ENCODE data around the gene TMEM30B.
A peak's percentile ranks its signal among the peaks of the same experiment; 100 is the strongest.

The TMEM30B gene

GRCh38 chr14:61264010-61264571, 17.0 kb downstream of the TMEM30B start:
- ChIA-PET POLR2A (no interaction called here), CTCF (no interaction called here)
- no peak for DNase-seq (ENCODE audit: extremely low spot score)
- TF ChIP-seq BHLHE40 (IDR thresholded peaks at IDR 0.05; ENCODE audit: borderline replicate concordance) (no peak), SP1 (IDR thresholded peaks at IDR 0.05) (no peak), PKNOX1 (IDR thresholded peaks at IDR 0.05) (no peak), SUZ12 (IDR thresholded peaks at IDR 0.05) (no peak), CTBP1 (IDR thresholded peaks at IDR 0.05; ENCODE audit: borderline replicate concordance) (no peak), LEF1 (IDR thresholded peaks at IDR 0.05; ENCODE audit: borderline replicate concordance) (no peak), ELF4 (IDR thresholded peaks at IDR 0.05) (no peak), FOXK2 (IDR thresholded peaks at IDR 0.05) (no peak), HDGF (IDR thresholded peaks at IDR 0.05; ENCODE audit: borderline replicate concordance) (no peak), L3MBTL2 (conservative IDR thresholded peaks at IDR 0.05) (no peak), NFRKB (IDR thresholded peaks at IDR 0.05) (no peak), TARDBP (IDR thresholded peaks at IDR 0.05) (no peak), FOXA1 (IDR thresholded peaks at IDR 0.05) (no peak), ZNF384 (IDR thresholded peaks at IDR 0.05) (no peak)

GRCh38 chr14:61262082-61262481, 19.1 kb downstream of the TMEM30B start:
- no peak for TF ChIP-seq L3MBTL2 (conservative IDR thresholded peaks at IDR 0.05)
- TF ChIP-seq PKNOX1 (IDR thresholded peaks at IDR 0.05) = no peak
- TF ChIP-seq HDGF (IDR thresholded peaks at IDR 0.05; ENCODE audit: borderline replicate concordance) = no peak
- TF ChIP-seq TARDBP (IDR thresholded peaks at IDR 0.05) = no peak
- TF ChIP-seq FOXA1 (IDR thresholded peaks at IDR 0.05) = no peak
- no peak for TF ChIP-seq CTBP1 (IDR thresholded peaks at IDR 0.05; ENCODE audit: borderline replicate concordance)
- TF ChIP-seq SUZ12 (IDR thresholded peaks at IDR 0.05) = no peak
- no peak for TF ChIP-seq ZNF384 (IDR thresholded peaks at IDR 0.05)
- TF ChIP-seq FOXM1 (IDR thresholded peaks at IDR 0.05; ENCODE audit: borderline replicate concordance) = no peak
- no peak for TF ChIP-seq BHLHE40 (IDR thresholded peaks at IDR 0.05; ENCODE audit: borderline replicate concordance)
- no peak for TF ChIP-seq ELF4 (IDR thresholded peaks at IDR 0.05)
- no peak for TF ChIP-seq NFRKB (IDR thresholded peaks at IDR 0.05)
- no peak for TF ChIP-seq SP1 (IDR thresholded peaks at IDR 0.05)
- TF ChIP-seq ARNT (IDR thresholded peaks at IDR 0.05) = no peak
- no peak for TF ChIP-seq FOXK2 (IDR thresholded peaks at IDR 0.05)
- no peak for TF ChIP-seq LEF1 (IDR thresholded peaks at IDR 0.05; ENCODE audit: borderline replicate concordance)
- CTCF ChIA-PET = interaction anchor here (0.7 to 1.5 kb wide), 2 partner anchors 70 to 800 kb away, joined by 3 read pairs; no protein-coding TSS in a partner anchor

DNA sequence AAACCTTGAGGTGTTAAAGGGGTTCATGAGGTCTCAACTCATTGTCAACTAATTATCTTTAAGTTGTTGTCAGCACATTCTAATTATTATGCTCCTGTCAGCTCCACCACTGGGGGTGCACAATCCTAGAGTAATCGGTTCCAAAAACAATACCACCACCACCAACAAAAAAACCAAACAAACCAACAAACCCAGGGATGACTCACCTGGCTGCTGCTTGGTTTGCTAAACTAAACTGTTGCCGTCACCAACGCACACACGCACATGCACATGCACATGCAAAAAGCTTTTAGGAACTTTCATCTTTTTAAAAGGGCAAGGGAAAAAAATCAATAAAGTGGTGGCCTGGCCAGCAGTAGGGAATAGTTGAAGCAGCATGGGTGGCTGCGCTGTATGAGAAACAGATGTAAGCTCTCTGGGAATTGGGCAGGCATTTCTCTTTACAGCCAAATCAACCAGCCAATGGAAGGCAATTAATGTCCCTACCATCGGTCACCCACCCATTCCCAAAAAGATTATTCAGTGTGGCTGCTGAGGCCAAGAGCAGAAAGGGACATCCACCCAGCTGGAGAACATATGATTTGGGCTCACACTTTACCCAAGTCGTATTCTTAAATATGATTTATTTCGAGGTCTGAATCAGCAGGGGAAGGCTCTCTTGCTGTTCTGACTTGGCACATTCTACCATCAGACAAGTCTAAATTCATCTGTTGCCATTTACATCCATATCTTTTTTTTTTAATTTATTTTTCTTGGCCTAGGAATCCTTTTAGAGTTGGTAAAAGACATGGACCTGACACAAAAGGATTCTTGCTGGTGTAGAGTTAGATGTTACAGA, 20.0 kb downstream of the TMEM30B start:
- CTCF ChIA-PET = interaction anchor here (0.7 to 1.5 kb wide), 3 partner anchors 71 to 799 kb away, joined by 3 read pairs; no protein-coding TSS in a partner anchor
- DNase-seq (ENCODE audit: extremely low spot score) = no peak
- no peak for TF ChIP-seq BHLHE40 (IDR thresholded peaks at IDR 0.05; ENCODE audit: borderline replicate concordance)
- 0 out of 2 replicates have a peak, but pooled peaks have one; percentile 32 for TF ChIP-seq ARNT (IDR thresholded peaks at IDR 0.05)
- TF ChIP-seq TARDBP (IDR thresholded peaks at IDR 0.05) = no peak
- peak; percentile 38 for TF ChIP-seq L3MBTL2 (conservative IDR thresholded peaks at IDR 0.05)
- POLR2A ChIA-PET = no interaction called here

More at GRCh38 chr14:61262082-61262481, 19.1 kb downstream of the TMEM30B start:
- POLR2A ChIA-PET = no interaction called here
- DNase-seq (ENCODE audit: extremely low spot score) = no peak

DNA sequence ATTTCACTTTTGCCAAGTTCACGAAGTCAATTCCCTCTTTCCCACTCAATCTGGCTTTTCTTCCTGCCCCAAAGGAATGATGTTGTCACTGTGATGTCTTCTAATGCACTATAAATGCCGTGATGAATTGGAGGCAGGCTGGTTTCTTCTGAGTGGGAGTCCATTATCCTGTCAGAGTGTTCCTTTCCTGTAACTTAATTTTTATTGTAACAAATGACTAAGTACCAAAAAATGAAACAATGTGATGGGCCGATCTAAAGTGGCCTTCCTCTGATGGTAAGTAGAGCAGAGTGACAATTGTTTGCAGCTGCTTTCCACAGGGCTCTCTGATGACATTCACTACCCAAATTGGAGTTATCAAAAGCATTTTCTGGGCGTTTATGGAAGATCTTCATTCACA, 22.2 kb downstream of the TMEM30B start:
- ChIA-PET POLR2A (no interaction called here), CTCF (no interaction called here)
- TF ChIP-seq PKNOX1 (IDR thresholded peaks at IDR 0.05) (peak; percentile 82), CTBP1 (IDR thresholded peaks at IDR 0.05; ENCODE audit: borderline replicate concordance) (no peak)
- no peak for DNase-seq (ENCODE audit: extremely low spot score)

DNA sequence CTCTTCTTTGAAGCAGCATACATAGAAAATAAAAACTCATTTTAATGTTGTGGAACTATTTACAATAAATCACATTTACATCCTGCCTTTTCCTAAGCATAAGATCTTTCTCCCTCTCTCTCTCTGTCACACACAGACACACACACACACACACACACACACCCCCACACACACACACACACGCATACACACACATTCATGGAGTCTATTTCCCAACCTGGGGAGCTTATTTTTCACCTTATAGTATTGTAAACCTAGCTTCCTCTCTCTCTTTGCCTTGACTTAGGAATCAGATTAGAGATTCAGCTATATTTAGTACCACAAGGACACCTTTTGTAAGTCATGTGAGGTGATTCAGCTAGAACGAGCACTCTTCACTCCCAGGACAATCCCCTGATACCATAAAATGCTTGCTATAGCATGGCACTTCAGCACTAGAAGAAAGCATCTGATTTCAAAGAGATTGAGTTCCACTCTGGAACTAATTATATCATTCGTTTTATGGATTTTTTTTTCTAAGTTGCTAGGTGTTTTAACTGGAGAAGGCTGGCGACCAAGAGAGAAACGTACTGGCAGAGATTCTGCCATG, 23.6 kb downstream of the TMEM30B start:
- TF ChIP-seq L3MBTL2 (conservative IDR thresholded peaks at IDR 0.05) = no peak
- no peak for TF ChIP-seq CTBP1 (IDR thresholded peaks at IDR 0.05; ENCODE audit: borderline replicate concordance)
- TF ChIP-seq SUZ12 (IDR thresholded peaks at IDR 0.05) = no peak
- TF ChIP-seq SP1 (IDR thresholded peaks at IDR 0.05) = no peak
- no peak for TF ChIP-seq FOXA1 (IDR thresholded peaks at IDR 0.05)
- TF ChIP-seq FOXK2 (IDR thresholded peaks at IDR 0.05) = no peak
- TF ChIP-seq PKNOX1 (IDR thresholded peaks at IDR 0.05) = no peak
- TF ChIP-seq ARNT (IDR thresholded peaks at IDR 0.05) = no peak
- ChIA-PET POLR2A (no interaction called here), CTCF (interaction anchor here (0.7 kb wide), 1 partner anchor 19 kb away, joined by 3 read pairs; no protein-coding TSS in a partner anchor)

More for the DNA sequence above, 23.6 kb downstream of the TMEM30B start:
- DNase-seq (ENCODE audit: extremely low spot score) = no peak
